Measurements from ENCODE around the gene GINS1.
A peak's percentile ranks its signal among the peaks of the same experiment; 100 is the strongest.

The GINS1 gene

GRCh38 chr20:25407311-25408169 is at the start of gene GINS1:
Gene GINS1, plus strand, starts transcription at chr20:25407673. Its CDS starts 148 bp downstream, at chr20:25407821.
- peak; percentile 48 for DNase-seq

- DNase-seq: no peak
These were observed 46.7 kb upstream of the GINS1 start for GRCh38 chr20:25360631-25361286.

GRCh38 chr20:25361287-25361683 is 46.2 kb upstream of the GINS1 start:
- no peak for DNase-seq

- no peak for DNase-seq
These were observed 43.2 kb upstream of the GINS1 start for GRCh38 chr20:25364180-25364788.

GRCh38 chr20:25364879-25365699 is 42.4 kb upstream of the GINS1 start:
- no peak for DNase-seq

- DNase-seq: no peak
These were observed 38.9 kb upstream of the GINS1 start for GRCh38 chr20:25368526-25368925.

- no peak for DNase-seq
These were observed 38.5 kb upstream of the GINS1 start for GRCh38 chr20:25368976-25369375.

GRCh38 chr20:25369529-25369928 is 37.9 kb upstream of the GINS1 start:
- no peak for DNase-seq

GRCh38 chr20:25369971-25370370 is 37.5 kb upstream of the GINS1 start:
- DNase-seq: no peak

- no peak for DNase-seq
These were observed 34.7 kb upstream of the GINS1 start for GRCh38 chr20:25372584-25373336.

- no peak for DNase-seq
These were observed 32.6 kb upstream of the GINS1 start for GRCh38 chr20:25374842-25375241.

- no peak for DNase-seq
These were observed 31.2 kb upstream of the GINS1 start for GRCh38 chr20:25376236-25376635.

- DNase-seq: no peak
These were observed 30.6 kb upstream of the GINS1 start for GRCh38 chr20:25376886-25377285.

- DNase-seq: no peak
These were observed 29.1 kb upstream of the GINS1 start for GRCh38 chr20:25378189-25378883.

GRCh38 chr20:25378884-25379733 is 28.4 kb upstream of the GINS1 start:
- DNase-seq: no peak

GRCh38 chr20:25380945-25381614 is 26.4 kb upstream of the GINS1 start:
- DNase-seq: no peak

- no peak for DNase-seq
These were observed 24.6 kb upstream of the GINS1 start for GRCh38 chr20:25382704-25383370.

- no peak for DNase-seq
These were observed 18.0 kb upstream of the GINS1 start for GRCh38 chr20:25389401-25389857.

- DNase-seq: no peak
These were observed 17.5 kb upstream of the GINS1 start for GRCh38 chr20:25389858-25390537.

All from NCI-H2107 (cell line).